ENCODE results near the gene ATL1. TPM values are rescaled to one million over a fixed set of nuclear protein-coding genes. Genes with fewer than 3 reads are reported as not detected.
A peak's percentile ranks its signal among the peaks of the same experiment; 100 is the strongest.

ATL1 gene
- total and polyA plus RNA-seq, 2 of the 13 experiments (the other 11 are each of a cell fraction or from before 2014, with no cell fraction given) = 0.60 to 0.65 TPM

DNA sequence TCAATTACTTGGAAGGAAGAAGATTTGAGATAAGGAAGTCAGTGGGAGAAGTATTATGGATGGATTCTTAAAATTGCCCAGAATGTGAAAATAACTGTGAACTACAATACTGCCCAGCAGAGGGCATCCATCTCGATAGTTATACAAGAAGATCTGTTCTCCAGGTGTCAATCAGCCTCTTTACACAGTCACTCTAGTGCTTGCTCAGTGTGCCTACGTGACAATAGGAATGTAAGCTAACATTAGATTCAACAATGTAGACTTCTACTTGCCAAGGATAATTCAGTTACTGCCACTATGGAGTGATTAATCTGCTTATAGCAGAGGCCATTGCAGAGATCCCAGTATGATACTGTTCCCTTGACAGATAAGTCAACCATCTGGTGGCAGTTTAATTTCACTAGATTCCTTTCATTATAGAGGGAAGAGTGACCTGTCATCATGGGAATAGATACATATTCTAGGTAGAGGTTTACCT lies 17.0 kb upstream of the ATL1 start (continued):
- no peak for TF ChIP-seq SP1 (IDR thresholded peaks at IDR 0.05)
- TF ChIP-seq SP1 (CRISPR knock-in tag; IDR thresholded peaks at IDR 0.05) = no peak
- no peak for TF ChIP-seq ZNF792 (CRISPR knock-in tag; IDR thresholded peaks at IDR 0.05)
- TF ChIP-seq SMARCE1 (IDR thresholded peaks at IDR 0.05; ENCODE audit: borderline replicate concordance) = no peak
- no peak for TF ChIP-seq BHLHE40 (IDR thresholded peaks at IDR 0.05; ENCODE audit: low read length)
- TF ChIP-seq MEIS2 (CRISPR knock-in tag; IDR thresholded peaks at IDR 0.05) = peak; percentile 44; the same call in 1 of the 2 replicates
- TF ChIP-seq, protein P1, sequence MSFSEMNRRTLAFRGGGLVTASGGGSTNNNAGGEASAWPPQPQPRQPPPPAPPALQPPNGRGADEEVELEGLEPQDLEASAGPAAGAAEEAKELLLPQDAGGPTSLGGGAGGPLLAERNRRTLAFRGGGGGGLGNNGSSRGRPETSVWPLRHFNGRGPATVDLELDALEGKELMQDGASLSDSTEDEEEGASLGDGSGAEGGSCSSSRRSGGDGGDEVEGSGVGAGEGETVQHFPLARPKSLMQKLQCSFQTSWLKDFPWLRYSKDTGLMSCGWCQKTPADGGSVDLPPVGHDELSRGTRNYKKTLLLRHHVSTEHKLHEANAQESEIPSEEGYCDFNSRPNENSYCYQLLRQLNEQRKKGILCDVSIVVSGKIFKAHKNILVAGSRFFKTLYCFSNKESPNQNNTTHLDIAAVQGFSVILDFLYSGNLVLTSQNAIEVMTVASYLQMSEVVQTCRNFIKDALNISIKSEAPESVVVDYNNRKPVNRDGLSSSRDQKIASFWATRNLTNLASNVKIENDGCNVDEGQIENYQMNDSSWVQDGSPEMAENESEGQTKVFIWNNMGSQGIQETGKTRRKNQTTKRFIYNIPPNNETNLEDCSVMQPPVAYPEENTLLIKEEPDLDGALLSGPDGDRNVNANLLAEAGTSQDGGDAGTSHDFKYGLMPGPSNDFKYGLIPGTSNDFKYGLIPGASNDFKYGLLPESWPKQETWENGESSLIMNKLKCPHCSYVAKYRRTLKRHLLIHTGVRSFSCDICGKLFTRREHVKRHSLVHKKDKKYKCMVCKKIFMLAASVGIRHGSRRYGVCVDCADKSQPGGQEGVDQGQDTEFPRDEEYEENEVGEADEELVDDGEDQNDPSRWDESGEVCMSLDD (CRISPR knock-in tag; IDR thresholded peaks at IDR 0.05; ENCODE audit: borderline replicate concordance) = no peak
- TF ChIP-seq SIX1 (CRISPR knock-in tag; IDR thresholded peaks at IDR 0.05; ENCODE audit: borderline replicate concordance) = no peak
- no peak for TF ChIP-seq ZNF530 (CRISPR knock-in tag; IDR thresholded peaks at IDR 0.05; ENCODE audit: low read depth)
- no peak for TF ChIP-seq GMEB1 (CRISPR knock-in tag; IDR thresholded peaks at IDR 0.05; ENCODE audit: borderline replicate concordance)
- TF ChIP-seq KLF12 (CRISPR knock-in tag; IDR thresholded peaks at IDR 0.05; ENCODE audit: borderline replicate concordance) = no peak
- no peak for TF ChIP-seq AGO1 (IDR thresholded peaks at IDR 0.05; ENCODE audit: low read depth, low read length, poor library complexity, severe bottlenecking)
- no peak for TF ChIP-seq JUND (CRISPR knock-in tag; IDR thresholded peaks at IDR 0.05)
- no peak for TF ChIP-seq GLI4 (CRISPR knock-in tag; IDR thresholded peaks at IDR 0.05; ENCODE audit: borderline replicate concordance)
- TF ChIP-seq ZSCAN9 (CRISPR knock-in tag; IDR thresholded peaks at IDR 0.05; ENCODE audit: borderline replicate concordance) = no peak
- TF ChIP-seq SAP130 (CRISPR knock-in tag; IDR thresholded peaks at IDR 0.05; ENCODE audit: low read depth) = peak; percentile 32; the same call in 1 of the 2 replicates
- no peak for TF ChIP-seq HMG20A (CRISPR knock-in tag; IDR thresholded peaks at IDR 0.05; ENCODE audit: borderline replicate concordance)
- no peak for TF ChIP-seq CEBPB (IDR thresholded peaks at IDR 0.05; ENCODE audit: borderline replicate concordance, low read depth, low read length)
- no peak for TF ChIP-seq NFIB (CRISPR knock-in tag; IDR thresholded peaks at IDR 0.05; ENCODE audit: borderline replicate concordance)
- no peak for TF ChIP-seq JARID2 (CRISPR knock-in tag; IDR thresholded peaks at IDR 0.05; ENCODE audit: insufficient replicate concordance)
- no peak for TF ChIP-seq DPF2 (CRISPR knock-in tag; IDR thresholded peaks at IDR 0.05; ENCODE audit: borderline replicate concordance, low read depth)
- TF ChIP-seq, protein P2, sequence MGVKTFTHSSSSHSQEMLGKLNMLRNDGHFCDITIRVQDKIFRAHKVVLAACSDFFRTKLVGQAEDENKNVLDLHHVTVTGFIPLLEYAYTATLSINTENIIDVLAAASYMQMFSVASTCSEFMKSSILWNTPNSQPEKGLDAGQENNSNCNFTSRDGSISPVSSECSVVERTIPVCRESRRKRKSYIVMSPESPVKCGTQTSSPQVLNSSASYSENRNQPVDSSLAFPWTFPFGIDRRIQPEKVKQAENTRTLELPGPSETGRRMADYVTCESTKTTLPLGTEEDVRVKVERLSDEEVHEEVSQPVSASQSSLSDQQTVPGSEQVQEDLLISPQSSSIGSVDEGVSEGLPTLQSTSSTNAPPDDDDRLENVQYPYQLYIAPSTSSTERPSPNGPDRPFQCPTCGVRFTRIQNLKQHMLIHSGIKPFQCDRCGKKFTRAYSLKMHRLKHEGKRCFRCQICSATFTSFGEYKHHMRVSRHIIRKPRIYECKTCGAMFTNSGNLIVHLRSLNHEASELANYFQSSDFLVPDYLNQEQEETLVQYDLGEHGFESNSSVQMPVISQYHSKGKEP (CRISPR knock-in tag; IDR thresholded peaks at IDR 0.05) = no peak
- TF ChIP-seq THYN1 (CRISPR knock-in tag; IDR thresholded peaks at IDR 0.05; ENCODE audit: borderline replicate concordance, low read depth) = no peak
- TF ChIP-seq ZBTB25 (CRISPR knock-in tag; IDR thresholded peaks at IDR 0.05) = no peak
- no peak for TF ChIP-seq KLF11 (CRISPR knock-in tag; IDR thresholded peaks at IDR 0.05)

All from HepG2 (cell line).